Mammary epithelial cell (primary cell): Measurements from ENCODE around the gene TRAPPC2L.

Source experiments
- EZH2 ChIP-seq: IDR thresholded peaks from 2 replicates; pipeline ENCODE4 v1.6.1; 2012; ENCODE audit warnings: low read length, inconsistent platforms, borderline replicate concordance
- TF ChIP-seq, protein P1 (sequence below), 2 donors: IDR thresholded peaks in 1 of 2; conservative IDR thresholded peaks in 1 of 2; 2 replicates each; pipeline ENCODE4 v1.5.1; 2011 to 2012; ENCODE audit warnings: inconsistent platforms in 2 of 2, low read length in 2 of 2, mild to moderate bottlenecking in 2 of 2, control low read depth in 1 of 2, low read depth in 1 of 2; ENCODE audit not compliant: insufficient read depth in 1 of 2; ENCODE audit errors: extremely low read depth in 1 of 2

DNA sequence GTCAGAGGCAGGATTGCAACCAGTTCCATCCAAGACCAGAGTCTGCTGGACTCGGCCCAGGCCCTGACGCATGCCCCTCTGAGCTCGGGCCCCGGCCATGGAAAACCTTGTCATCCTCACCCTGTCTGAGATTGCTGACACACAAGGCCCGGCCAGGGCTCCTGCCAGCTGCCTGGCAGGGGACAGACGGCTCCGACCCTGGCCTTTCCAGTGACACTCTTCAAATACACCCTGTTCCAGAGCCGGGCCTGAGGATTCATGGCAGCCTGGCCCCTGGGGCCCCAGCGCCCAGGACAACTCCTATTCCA lies 12.7 kb downstream of the TRAPPC2L start:
- TF ChIP-seq, protein P1, sequence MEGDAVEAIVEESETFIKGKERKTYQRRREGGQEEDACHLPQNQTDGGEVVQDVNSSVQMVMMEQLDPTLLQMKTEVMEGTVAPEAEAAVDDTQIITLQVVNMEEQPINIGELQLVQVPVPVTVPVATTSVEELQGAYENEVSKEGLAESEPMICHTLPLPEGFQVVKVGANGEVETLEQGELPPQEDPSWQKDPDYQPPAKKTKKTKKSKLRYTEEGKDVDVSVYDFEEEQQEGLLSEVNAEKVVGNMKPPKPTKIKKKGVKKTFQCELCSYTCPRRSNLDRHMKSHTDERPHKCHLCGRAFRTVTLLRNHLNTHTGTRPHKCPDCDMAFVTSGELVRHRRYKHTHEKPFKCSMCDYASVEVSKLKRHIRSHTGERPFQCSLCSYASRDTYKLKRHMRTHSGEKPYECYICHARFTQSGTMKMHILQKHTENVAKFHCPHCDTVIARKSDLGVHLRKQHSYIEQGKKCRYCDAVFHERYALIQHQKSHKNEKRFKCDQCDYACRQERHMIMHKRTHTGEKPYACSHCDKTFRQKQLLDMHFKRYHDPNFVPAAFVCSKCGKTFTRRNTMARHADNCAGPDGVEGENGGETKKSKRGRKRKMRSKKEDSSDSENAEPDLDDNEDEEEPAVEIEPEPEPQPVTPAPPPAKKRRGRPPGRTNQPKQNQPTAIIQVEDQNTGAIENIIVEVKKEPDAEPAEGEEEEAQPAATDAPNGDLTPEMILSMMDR (conservative IDR thresholded peaks at IDR 0.05 in 1 of 2, IDR thresholded peaks at IDR 0.05 in 1 of 2; ENCODE audit: extremely low read depth in 1 of 2, insufficient read depth in 1 of 2, low read depth in 1 of 2, low read length in 2 of 2) = no peak
- TF ChIP-seq EZH2 = no peak
